ENCODE measurements around the gene HAL. TPM values are rescaled to one million over a fixed set of nuclear protein-coding genes. Genes with fewer than 3 reads are reported as not detected.

The HAL gene
- total and polyA plus RNA-seq, 2 of the 8 experiments (the other 6 are each of a cell fraction or from before 2014, with no cell fraction given) = 0.12 to 0.17 TPM

GRCh38 chr12:95999484-95999883, 3.3 kb upstream of the HAL start (continued):
- TF ChIP-seq CBX8 (IDR thresholded peaks at IDR 0.05; ENCODE audit: borderline replicate concordance, low read depth, low read length) (no peak), SP4 (IDR thresholded peaks at IDR 0.05; ENCODE audit: low read length) (no peak), EP300 (IDR thresholded peaks at IDR 0.05; ENCODE audit: borderline replicate concordance in 1 of 2, low read depth in 2 of 2, low read length in 2 of 2) (no peak), SUZ12 (IDR thresholded peaks at IDR 0.05; ENCODE audit: low read length) (no peak), SP1 (IDR thresholded peaks at IDR 0.05; ENCODE audit: low read depth, low read length) (no peak)
